H1 (cell line): ENCODE measurements around the gene SP7. TPM values are rescaled to one million over a fixed set of nuclear protein-coding genes. Genes with fewer than 3 reads are reported as not detected.

Experiments used
- CTCF ChIA-PET: fragments of 300-600 bp; sonication (Branson Sonifier 250); formaldehyde crosslinking; loops from one replicate; lab custom pipeline; 2021; ENCODE audit not compliant: partially characterized antibody; lab: Charles Lee
- POLR2A ChIA-PET: fragments of 300-600 bp; sonication (Branson Sonifier 250); formaldehyde crosslinking; loops from one replicate; lab custom pipeline; 2021; ENCODE audit warnings: inconsistent platforms; ENCODE audit not compliant: partially characterized antibody; lab: Charles Lee
- DNase-seq, 2 experiments: peaks; one replicate each; pipeline versions ENCODE4 v3.0.0 to v3.0.0-alpha.2; 2010 to 2022; ENCODE audit warnings: low spot score in 2 of 2, low read depth in 1 of 2, mixed read lengths in 1 of 2
- FAIRE-seq: peaks from 2 replicates; lab custom pipeline; 2011; peaks lifted over from hg19 to GRCh38; lab: Jason Lieb, UNC
- H2AFZ ChIP-seq: 2 replicates; pipeline ENCODE4 v1.8.1; 2012; ENCODE audit warnings: low read length, inconsistent platforms
- H2AK5ac ChIP-seq: 2 replicates; pipeline ENCODE4 v1.6.1; 2013; ENCODE audit warnings: low read depth, low read length
- H2BK120ac ChIP-seq: replicated peaks from 2 replicates; pipeline ENCODE3; 2013; ENCODE audit warnings: low read depth, low read length, inconsistent platforms
- H2BK12ac ChIP-seq: 2 replicates; pipeline ENCODE4 v1.6.1; 2013; ENCODE audit warnings: low read depth, low read length
- H2BK15ac ChIP-seq: 2 replicates; pipeline ENCODE4 v1.6.1; 2013; ENCODE audit warnings: low read length
- H2BK20ac ChIP-seq: 2 replicates; pipeline ENCODE4 v1.6.1; 2013; ENCODE audit warnings: low read length
- H2BK5ac ChIP-seq: 2 replicates; pipeline ENCODE4 v1.6.1; 2013; ENCODE audit warnings: low read depth, low read length
- H3K14ac ChIP-seq: 2 replicates; pipeline ENCODE4 v1.6.1; 2013; ENCODE audit warnings: inconsistent platforms; ENCODE audit not compliant: insufficient read length
- H3K18ac ChIP-seq: 2 replicates; pipeline ENCODE4 v1.6.1; 2013; ENCODE audit warnings: low read length; ENCODE audit errors: extremely low read depth
- H3K23ac ChIP-seq: 2 replicates; pipeline ENCODE4 v1.6.1; 2013; ENCODE audit warnings: inconsistent platforms; ENCODE audit not compliant: insufficient read length
- H3K23me2 ChIP-seq: 2 replicates; pipeline ENCODE4 v1.6.1; 2013; ENCODE audit warnings: low read depth, low read length
- H3K27ac ChIP-seq: 2 replicates; pipeline ENCODE4 v1.6.1; 2011; ENCODE audit warnings: low read depth, low read length, inconsistent platforms
- H3K27me3 ChIP-seq, 4 experiments: replicated peaks in 1 of 4; 1 replicate in 1 of 4; 2 replicates in 3 of 4; pipeline versions ENCODE4 v1.6.1 to v1.8.1; 2011 to 2013; ENCODE audit warnings: low read length in 3 of 4, mild to moderate bottlenecking in 3 of 4, inconsistent platforms in 2 of 4, mixed read lengths in 2 of 4, moderate library complexity in 1 of 4; ENCODE audit not compliant: control insufficient read depth in 3 of 4, insufficient read depth in 3 of 4; ENCODE audit errors: extremely low read depth in 1 of 4
- H3K36me3 ChIP-seq, 4 experiments: 2 replicates each; pipeline versions ENCODE4 v1.6.1 to v1.8.1; 2011 to 2013; ENCODE audit warnings: mild to moderate bottlenecking in 4 of 4, low read length in 3 of 4, moderate library complexity in 2 of 4, control low read depth in 1 of 4, inconsistent platforms in 1 of 4; ENCODE audit not compliant: insufficient read depth in 4 of 4, control insufficient read depth in 2 of 4
- H3K4ac ChIP-seq: replicated peaks from 2 replicates; pipeline ENCODE3; 2013; ENCODE audit warnings: low read length, low read depth, mixed read lengths, inconsistent platforms; ENCODE audit not compliant: insufficient read length
- H3K4me1 ChIP-seq, 4 experiments: replicated peaks in 1 of 4; 1 replicate in 1 of 4; 2 replicates in 3 of 4; pipeline versions ENCODE4 v1.6.1 to v1.8.1; 2011 to 2013; ENCODE audit warnings: low read length in 3 of 4, inconsistent platforms in 2 of 4, mixed read lengths in 1 of 4; ENCODE audit not compliant: insufficient read depth in 4 of 4, control insufficient read depth in 3 of 4
- H3K4me2 ChIP-seq, 2 experiments: 2 replicates each; pipeline versions ENCODE4 v1.6.1 to v1.8.1; 2011 to 2013; ENCODE audit warnings: low read depth in 2 of 2, low read length in 2 of 2, control low read depth in 1 of 2, inconsistent platforms in 1 of 2, mild to moderate bottlenecking in 1 of 2; ENCODE audit not compliant: insufficient read depth in 1 of 2
- H3K4me3 ChIP-seq, 4 experiments: fragments of 200-600, 300-600 bp in 1 of 4; sonication (generic), shearing (Covaris generic), sonication (Bioruptor Twin) in 1 of 4; 2 replicates each; pipeline versions ENCODE4 v1.5.1 to v1.8.1; 2011 to 2016; ENCODE audit warnings: low read length in 4 of 4, low read depth in 3 of 4, control low read depth in 2 of 4, inconsistent platforms in 2 of 4, mild to moderate bottlenecking in 2 of 4, mixed read lengths in 1 of 4, moderate library complexity in 1 of 4; ENCODE audit not compliant: insufficient read depth in 2 of 4; ENCODE audit errors: extremely low read depth in 1 of 4
- H3K56ac ChIP-seq: replicated peaks from 2 replicates; pipeline ENCODE3; 2013; ENCODE audit warnings: low read depth, mild to moderate bottlenecking, mixed read lengths, low read length, inconsistent platforms; ENCODE audit not compliant: insufficient read length
- H3K79me1 ChIP-seq: 2 replicates; pipeline ENCODE4 v1.6.1; 2013; ENCODE audit warnings: low read depth, low read length, control low read depth
- H3K79me2 ChIP-seq, 2 experiments: 2 replicates each; pipeline versions ENCODE4 v1.6.1 to v1.8.1; 2012 to 2013; ENCODE audit warnings: low read length in 2 of 2, mild to moderate bottlenecking in 2 of 2, inconsistent platforms in 1 of 2; ENCODE audit not compliant: insufficient read depth in 2 of 2, control insufficient read depth in 1 of 2
- H3K9ac ChIP-seq, 4 experiments: replicated peaks in 1 of 4; 1 replicate in 1 of 4; 2 replicates in 3 of 4; pipeline versions ENCODE4 v1.6.1 to v1.8.1; 2011 to 2013; ENCODE audit warnings: low read depth in 3 of 4, low read length in 3 of 4, control low read depth in 2 of 4, mild to moderate bottlenecking in 2 of 4, moderate library complexity in 2 of 4, inconsistent platforms in 1 of 4; ENCODE audit errors: extremely low read depth in 1 of 4
- H3K9me3 ChIP-seq, 2 experiments: 2 replicates each; pipeline versions ENCODE4 v1.6.1 to v1.8.1; 2012 to 2013; ENCODE audit warnings: mild to moderate bottlenecking in 2 of 2, moderate library complexity in 2 of 2, control low read depth in 1 of 2, inconsistent platforms in 1 of 2, low read depth in 1 of 2, low read length in 1 of 2, mixed read lengths in 1 of 2; ENCODE audit not compliant: insufficient read depth in 2 of 2
- H4K20me1 ChIP-seq, 2 experiments: replicated peaks in 1 of 2; 2 replicates each; pipeline versions ENCODE3 to v1.8.1; 2011 to 2013; ENCODE audit warnings: inconsistent platforms in 2 of 2, low read length in 2 of 2, mild to moderate bottlenecking in 1 of 2; ENCODE audit not compliant: insufficient read depth in 2 of 2, control insufficient read depth in 1 of 2
- H4K5ac ChIP-seq: 2 replicates; pipeline ENCODE4 v1.6.1; 2013; ENCODE audit warnings: low read length, low read depth, mixed read lengths, inconsistent platforms; ENCODE audit not compliant: insufficient read length
- H4K8ac ChIP-seq: 2 replicates; pipeline ENCODE4 v1.8.0; 2013; ENCODE audit warnings: mild to moderate bottlenecking, moderate library complexity, low read length, inconsistent platforms; ENCODE audit not compliant: insufficient read depth; ENCODE audit errors: extremely low read depth
- H4K91ac ChIP-seq: replicated peaks from 2 replicates; pipeline ENCODE3; 2013; ENCODE audit warnings: low read length, mixed read lengths, inconsistent platforms; ENCODE audit not compliant: insufficient read length
- BACH1 ChIP-seq: IDR thresholded peaks from 2 replicates; pipeline ENCODE4 v1.6.1; 2012; ENCODE audit warnings: low read length, improper control_type of control experiment
- SP2 ChIP-seq: IDR thresholded peaks from 2 replicates; pipeline ENCODE4 v1.6.1; 2012; ENCODE audit warnings: mild to moderate bottlenecking, low read length, inconsistent platforms
- WGBS, 2 experiments: shearing (Covaris generic) in 1 of 2; methylation state at CpG; one replicate each; pipeline versions ENCODE4 v1.1.6 to v1.1.7; 2013 to 2015; ENCODE audit warnings: low lambda C conversion rate in 2 of 2, mixed read lengths in 2 of 2, inconsistent platforms in 1 of 2, low coverage in 1 of 2, missing lambda C conversion rate in 1 of 2; ENCODE audit not compliant: insufficient replicate concordance in 2 of 2, insufficient coverage in 1 of 2, insufficient read length in 1 of 2; ENCODE audit errors: extremely low coverage in 1 of 2, missing lambda C conversion rate in 1 of 2; 5-methylcytosine and 5-hydroxymethylcytosine counted together
- polyA plus RNA-seq, 7 experiments: library from polyadenylated mRNA; depleted of rRNA in 3 of 7; stranded (reverse) in 5 of 7; unstranded in 2 of 7; fragments of >200 nt in 5 of 7; fragments of 200-250 nt in 2 of 7; gene quantifications; 1 replicate in 5 of 7; 2 replicates in 1 of 7; 4 replicates in 1 of 7; pipeline versions ENCODE4 v1.2.1 to v1.2.3, GENCODE V29; 2011 to 2013; ENCODE audit warnings: missing spikeins in 2 of 7, mixed read lengths in 2 of 7
- total RNA-seq: library from RNA; stranded (reverse); fragmentation: NEBNext Ultra II Directional; extraction: Animal tissue kit (Norgen Biotek cat#: 25700); gene quantifications from 2 replicates; pipeline ENCODE4 v1.2.1, GENCODE V29; 2021

The SP7 gene
- total and polyA plus RNA-seq, 2 of the 8 experiments (the other 6 are each of a cell fraction or from before 2014, with no cell fraction given): 0.12 to 0.13 TPM

- Histone ChIP-seq H3K9me3 (no peaks in the 10 kb centered on the region), H3K14ac (no peak overlapping the region), H2BK20ac (no peak overlapping the region), H3K36me3 (peaks cover 4 to 25% (median 15%) of the 10 kb centered on the region in 4 experiments; a peak in 6 of 8 replicates), H4K20me1 (peaks cover 0 to 2% of the 10 kb centered on the region in 2 experiments), H2BK12ac (no peak overlapping the region), H3K4me2 (peak overlapping the region; percentile 90 to 96; a peak in 3 of 4 replicates), H3K23me2 (peaks cover 12% of the 10 kb centered on the region), H2BK120ac (no peak overlapping the region), H3K79me2 (peaks cover 5 to 28% of the 10 kb centered on the region in 2 experiments; a peak in 3 of 4 replicates), H3K4ac (no peak overlapping the region), H3K27me3 (no peaks in the 10 kb centered on the region), H3K56ac (no peak overlapping the region), H3K4me3 (peak overlapping the region; percentile 52 to 98 (median 89); a peak in 5 of 8 replicates), H2BK15ac (no peak overlapping the region), H4K91ac (no peak overlapping the region), H3K79me1 (peaks cover 6% of the 10 kb centered on the region), H3K18ac (no peak overlapping the region), H4K5ac (no peak overlapping the region), H2AK5ac (no peak overlapping the region), H2BK5ac (no peak overlapping the region; the same call in 1 of the 2 replicates), H3K9ac (no peak overlapping the region; a peak in 1 of 7 replicates), H4K8ac (0 out of 2 replicates have a peak overlapping the region, but pooled peaks have one; percentile 51), H2AFZ (no peak overlapping the region), H3K27ac (no peak overlapping the region), H3K23ac (no peak overlapping the region), H3K4me1 (peaks cover 0 to 5% (median 3%) of the 10 kb centered on the region in 4 experiments; a peak in 5 of 7 replicates)
- CTCF ChIA-PET: interaction anchor here (0.7 to 28.3 kb wide), 11 partner anchors 8 to 111 kb away, joined by 3 to 573 read pairs (median 6); partner anchors contain the start of genes AAAS, ESPL1 and ITGB7
- TF ChIP-seq SP2 (no peak), BACH1 (0 out of 2 replicates have a peak, but pooled peaks have one; percentile 10)
- WGBS, 2 experiments: 91% methylated on average over 5 of the region's 5 CpGs; no CpG with 5 or more reads in 1 of the 2 experiments
- POLR2A ChIA-PET: interaction anchor here (0.6 to 5.4 kb wide), 14 partner anchors 10 to 184 kb away, joined by 3 to 30 read pairs (median 4); partner anchors contain the start of genes AAAS, CSAD and ZNF740
- FAIRE-seq (no peak), DNase-seq (no peak)
Measured at GRCh38 chr12:53299101-53299453, 37.1 kb downstream of the SP7 start.
